Stimulated activated CD4-positive, alpha-beta T cell treated with anti-CD3 and anti-CD28 coated beads, Interleukin-12 subunit alpha, Interleukin-12 subunit beta, amount 100 ng/mL, for 48 hours (primary cell): Measurements from ENCODE around the gene KDELR1.
A peak's percentile ranks its signal among the peaks of the same experiment; 100 is the strongest.

Source experiments
- DNase-seq, 3 donors: peaks; one replicate each; pipeline ENCODE4 v3.0.0-alpha.2; 2020; ENCODE audit warnings: low read depth in 2 of 3, low spot score in 1 of 3

The KDELR1 gene

DNA sequence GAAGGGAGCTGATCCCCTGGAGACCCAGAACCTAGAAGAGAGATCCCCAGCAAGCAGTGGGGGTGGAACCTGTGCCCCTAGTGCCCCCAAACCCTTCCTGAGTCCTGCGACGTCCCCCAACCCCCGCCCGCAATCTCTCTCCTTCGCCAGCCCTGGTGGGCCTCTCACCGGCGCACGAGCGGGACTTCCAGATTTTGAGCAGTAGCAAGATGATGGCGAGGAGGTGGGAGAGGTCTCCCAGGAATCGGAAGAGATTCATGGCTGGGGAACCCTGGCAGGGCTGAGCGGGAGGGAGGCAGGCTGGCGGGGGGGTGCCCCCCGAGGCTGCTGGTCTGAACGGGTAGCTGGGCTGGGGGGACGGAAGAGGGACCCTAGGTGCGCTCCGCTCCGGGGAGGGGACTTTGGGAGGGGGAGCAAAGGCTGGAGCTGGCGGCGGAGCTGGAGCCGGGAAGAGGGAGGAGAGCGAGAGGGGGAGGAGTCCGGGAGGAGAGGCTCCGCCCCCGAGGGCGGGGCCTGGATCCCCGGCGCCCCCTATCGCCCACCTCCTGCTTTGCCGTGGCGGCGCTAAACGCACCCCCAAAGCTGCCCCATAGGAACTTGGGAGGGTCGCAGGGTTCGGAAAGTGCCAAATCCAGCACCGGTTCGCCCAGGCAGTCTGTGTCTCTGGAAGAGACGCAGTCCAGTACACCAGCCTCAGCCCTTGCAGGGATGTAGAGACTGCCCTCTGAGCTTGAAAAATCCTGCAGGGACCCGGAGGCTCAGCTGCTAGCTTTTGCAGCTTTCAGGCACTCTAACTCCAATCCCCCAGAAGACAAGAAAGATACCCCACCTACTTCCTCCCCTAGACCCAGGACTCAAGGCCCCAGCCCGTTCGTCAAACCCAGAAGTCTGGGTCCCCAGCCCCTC is at the start of gene KDELR1:
Gene KDELR1, minus strand, starts transcription at position 452 of the 906 bp plus-strand sequence. Its CDS starts 193 bp downstream, at position 259.
- DNase-seq: peak; percentile 45 to 73 (median 57)

DNA sequence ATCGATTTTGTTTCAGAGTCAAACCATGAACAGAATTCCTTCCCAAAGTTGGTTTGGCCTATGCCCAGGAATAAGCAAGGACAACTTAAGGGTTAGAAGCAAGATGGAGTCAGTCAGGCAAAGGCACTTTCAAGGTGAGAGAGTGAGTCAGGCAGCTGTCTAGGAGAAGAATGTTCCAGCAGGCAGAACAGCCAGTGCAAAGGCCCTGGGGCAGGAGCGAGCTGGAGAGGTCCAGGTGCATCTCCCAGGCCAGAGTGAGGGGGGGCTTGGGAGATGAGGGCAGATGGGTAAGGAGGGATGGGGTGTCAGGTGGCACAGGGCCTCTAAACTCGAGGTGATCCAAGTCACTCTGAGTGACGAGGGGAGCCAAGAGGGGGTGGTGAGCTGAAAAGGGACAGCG is 45.2 kb upstream of the KDELR1 start:
- no peak for DNase-seq

DNA sequence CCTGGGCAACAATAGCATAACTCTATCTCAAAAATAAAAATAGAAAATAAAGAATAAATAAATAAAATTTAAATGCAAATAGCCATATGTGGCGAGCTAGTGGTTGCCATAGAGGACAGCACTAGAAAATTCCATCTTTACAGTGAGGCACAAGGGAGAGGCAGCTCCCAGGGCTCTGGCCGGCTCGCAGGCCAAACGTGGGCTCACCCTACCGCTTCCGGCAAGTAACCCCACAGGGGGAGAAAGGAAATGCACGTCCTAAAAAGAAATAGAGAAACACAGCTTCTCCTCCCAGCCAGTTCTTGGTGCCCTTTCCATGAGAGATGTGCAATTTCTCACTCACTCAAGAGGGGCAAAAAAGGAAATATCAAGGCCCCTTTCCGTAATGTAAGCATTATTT is 42.0 kb upstream of the KDELR1 start:
- no peak for DNase-seq

DNA sequence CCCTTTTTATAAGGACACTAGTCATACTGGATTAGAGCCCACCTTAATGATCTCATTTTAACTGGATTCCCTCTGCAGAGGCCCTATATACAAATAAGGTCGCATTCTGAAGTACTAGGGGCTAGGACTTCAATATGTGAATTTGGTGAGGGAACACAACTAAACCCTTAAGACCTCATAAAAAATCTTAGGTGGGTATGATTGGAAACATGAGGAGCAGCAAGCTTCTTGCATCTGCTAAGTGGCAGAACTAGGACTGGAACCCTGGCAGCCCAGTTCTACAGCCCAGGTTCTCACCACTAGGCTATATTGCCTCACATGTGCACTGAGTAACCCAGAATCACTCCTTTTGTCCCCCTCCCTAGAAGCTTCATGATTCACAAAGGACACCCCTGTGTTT is 37.3 kb upstream of the KDELR1 start:
- DNase-seq: no peak

DNA sequence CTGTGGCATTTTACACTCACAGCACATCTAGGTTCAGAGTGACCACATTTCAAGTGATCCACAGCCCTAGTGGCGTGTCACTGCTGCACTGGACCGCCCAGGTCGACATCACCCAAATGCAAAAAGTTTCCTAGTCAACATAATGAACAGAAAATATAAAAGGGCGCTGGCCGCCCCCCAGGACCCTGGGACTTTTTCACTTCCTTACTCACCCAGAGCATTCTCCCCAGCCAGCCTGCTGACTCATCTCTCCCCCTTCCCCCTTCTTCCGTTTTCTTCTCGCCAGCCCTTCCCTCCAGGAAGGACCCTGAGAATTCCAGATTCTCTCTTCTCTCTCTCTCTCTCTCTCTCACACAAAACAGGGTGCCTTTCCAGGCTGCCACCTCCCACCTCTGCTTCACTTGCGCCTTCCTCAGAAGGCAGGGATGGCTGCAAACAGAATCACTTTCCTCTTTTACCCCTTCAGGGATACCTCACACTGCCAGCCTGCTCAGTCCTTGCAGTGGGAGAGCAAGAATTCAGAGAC is 33.4 kb upstream of the KDELR1 start:
- DNase-seq: no peak

DNA sequence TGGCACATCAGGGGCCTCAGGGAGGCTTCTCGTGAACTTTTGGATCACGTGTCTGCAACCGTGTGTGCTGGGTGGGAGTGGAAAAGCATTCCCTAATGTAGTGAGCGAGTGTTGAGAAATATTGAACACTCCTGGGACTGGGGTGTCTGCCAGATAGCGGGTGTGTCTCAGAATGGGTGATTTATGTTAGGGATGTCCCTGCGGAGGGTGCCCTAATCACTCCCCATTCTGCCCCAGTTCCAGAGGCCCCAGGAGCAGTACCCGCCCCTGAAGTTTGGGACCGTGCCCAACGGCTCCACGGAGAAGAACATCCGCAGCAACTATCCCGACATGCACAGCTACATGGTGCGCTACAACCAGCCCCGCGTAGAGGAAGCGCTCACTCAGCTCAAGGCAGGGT is 30.2 kb upstream of the KDELR1 start:
- no peak for DNase-seq

GRCh38 chr19:48419158-48419920 is 28.0 kb upstream of the KDELR1 start:
- DNase-seq: peak; percentile 69 to 72 (median 70)

- DNase-seq: no peak
Measured at GRCh38 chr19:48418317-48419064, 27.1 kb upstream of the KDELR1 start.

GRCh38 chr19:48417421-48417820 is 26.1 kb upstream of the KDELR1 start:
- DNase-seq: no peak

DNA sequence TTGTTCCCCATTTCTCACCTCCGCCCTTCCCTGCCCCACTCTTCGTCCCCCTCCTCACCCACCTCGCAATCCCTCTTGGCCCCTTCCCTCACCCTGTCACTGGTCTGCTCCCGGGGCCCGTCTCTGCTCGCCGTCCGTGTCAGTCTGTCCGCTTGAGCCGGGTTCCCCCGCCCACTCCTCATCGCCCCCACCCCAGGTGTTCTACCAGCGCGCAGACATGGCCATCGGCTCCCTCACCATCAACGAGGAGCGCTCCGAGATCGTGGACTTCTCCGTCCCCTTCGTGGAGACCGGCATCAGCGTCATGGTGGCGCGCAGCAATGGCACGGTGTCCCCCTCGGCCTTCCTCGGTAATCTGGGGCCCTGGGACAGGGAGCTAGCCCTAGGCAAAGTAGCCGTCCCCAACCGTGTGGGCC is 24.5 kb upstream of the KDELR1 start:
- no peak for DNase-seq

- peak; percentile 74 to 82 (median 80) for DNase-seq
Measured at GRCh38 chr19:48415395-48415794, 24.0 kb upstream of the KDELR1 start.

- no peak for DNase-seq
Measured at GRCh38 chr19:48413879-48414587, 22.7 kb upstream of the KDELR1 start.

- no peak for DNase-seq
Measured at GRCh38 chr19:48405850-48406249, 14.5 kb upstream of the KDELR1 start.

DNA sequence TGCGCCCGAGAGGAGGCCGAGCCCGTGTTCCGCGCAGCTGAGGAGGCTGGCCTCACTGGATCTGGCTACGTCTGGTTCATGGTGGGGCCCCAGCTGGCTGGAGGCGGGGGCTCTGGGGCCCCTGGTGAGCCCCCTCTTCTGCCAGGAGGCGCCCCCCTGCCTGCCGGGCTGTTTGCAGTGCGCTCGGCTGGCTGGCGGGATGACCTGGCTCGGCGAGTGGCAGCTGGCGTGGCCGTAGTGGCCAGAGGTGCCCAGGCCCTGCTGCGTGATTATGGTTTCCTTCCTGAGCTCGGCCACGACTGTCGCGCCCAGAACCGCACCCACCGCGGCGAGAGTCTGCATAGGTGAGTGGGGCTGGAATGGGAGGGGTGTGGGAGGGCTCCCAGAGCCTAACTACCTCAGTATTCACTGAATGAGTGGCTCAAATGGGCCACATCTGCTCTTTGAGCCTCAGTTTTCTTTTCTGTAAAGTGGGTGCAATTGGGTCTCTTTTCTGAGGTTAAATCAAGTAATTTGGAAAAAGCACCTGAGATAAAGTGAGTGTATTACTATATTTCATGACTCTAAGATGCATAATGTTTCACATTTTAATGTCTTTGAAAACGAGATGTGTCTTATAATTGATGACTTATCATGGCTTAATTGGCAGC is 13.8 kb upstream of the KDELR1 start:
- DNase-seq: no peak

DNA sequence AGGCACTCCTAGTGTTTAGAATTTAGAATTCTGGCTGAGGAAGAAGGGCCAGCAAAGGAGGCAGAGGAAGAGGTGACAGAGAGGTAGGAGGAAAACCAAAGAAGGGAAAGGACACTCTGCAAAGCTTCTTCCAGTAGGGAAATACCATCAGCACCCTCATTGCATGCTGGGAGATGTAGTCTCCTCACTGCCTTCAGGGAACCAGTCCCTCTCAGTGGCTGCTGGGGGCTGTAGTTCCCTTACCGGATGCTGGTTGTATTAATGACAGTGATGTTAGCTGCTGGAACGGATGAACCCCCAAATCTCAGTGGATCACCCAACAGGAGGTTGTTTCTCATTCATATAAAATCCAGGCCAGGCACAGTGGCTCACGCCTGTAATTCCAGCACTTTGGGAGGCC is 12.3 kb upstream of the KDELR1 start:
- no peak for DNase-seq

GRCh38 chr19:48401287-48401686 is 9.9 kb upstream of the KDELR1 start:
- no peak for DNase-seq

GRCh38 chr19:48400018-48400742 is 8.8 kb upstream of the KDELR1 start:
- DNase-seq: no peak

DNA sequence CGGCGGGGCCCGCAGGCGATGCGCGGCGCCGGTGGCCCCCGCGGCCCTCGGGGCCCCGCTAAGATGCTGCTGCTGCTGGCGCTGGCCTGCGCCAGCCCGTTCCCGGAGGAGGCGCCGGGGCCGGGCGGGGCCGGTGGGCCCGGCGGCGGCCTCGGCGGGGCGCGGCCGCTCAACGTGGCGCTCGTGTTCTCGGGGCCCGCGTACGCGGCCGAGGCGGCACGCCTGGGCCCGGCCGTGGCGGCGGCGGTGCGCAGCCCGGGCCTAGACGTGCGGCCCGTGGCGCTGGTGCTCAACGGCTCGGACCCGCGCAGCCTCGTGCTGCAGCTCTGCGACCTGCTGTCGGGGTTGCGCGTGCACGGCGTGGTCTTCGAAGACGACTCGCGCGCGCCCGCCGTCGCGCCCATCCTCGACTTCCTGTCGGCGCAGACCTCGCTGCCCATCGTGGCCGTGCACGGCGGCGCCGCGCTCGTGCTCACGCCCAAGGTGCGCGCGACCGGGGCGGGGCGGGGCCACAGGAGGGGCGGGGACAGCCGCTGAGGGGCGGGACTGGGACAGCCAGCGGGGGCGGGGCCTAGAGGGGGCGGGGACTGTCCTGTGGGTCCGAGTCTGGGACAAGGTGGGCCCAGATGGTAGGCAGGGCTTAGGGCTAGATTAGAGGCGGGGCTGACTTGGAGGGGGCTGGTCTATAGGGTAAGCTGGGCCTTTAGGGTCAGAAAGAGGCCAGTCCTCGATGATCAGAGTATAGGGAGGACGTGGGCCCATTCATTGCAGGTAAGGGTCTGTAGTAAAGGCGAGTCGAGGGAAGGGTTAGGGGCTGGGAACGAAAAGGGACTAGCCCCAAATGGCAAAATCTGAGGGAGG is 7.3 kb upstream of the KDELR1 start:
- DNase-seq: peak; percentile 82 to 86 (median 82)

GRCh38 chr19:48398102-48398374 is 6.7 kb upstream of the KDELR1 start:
- no peak for DNase-seq
